ENCODE measurements around the gene OPA1. TPM values are rescaled to one million over a fixed set of nuclear protein-coding genes. Genes with fewer than 3 reads are reported as not detected.

Gene OPA1
- total RNA-seq, 4 donors from 2014 or later: 29.3 to 48.1 (median 44.6) TPM

GRCh38 chr3:193641440-193641775, 48.4 kb downstream of the OPA1 start:
- Histone ChIP-seq H3K4me1 (no peaks in the 10 kb centered on the region), H3K4me3 (no peak overlapping the region), H3K27me3 (no peaks in the 10 kb centered on the region), H3K27ac (no peak overlapping the region), H3K36me3 (peaks cover 0 to 100% (median 11%) of the 10 kb centered on the region in 3 donors), H3K9me3 (no peaks in the 10 kb centered on the region)
- 61 to 71% methylated on average over 3 of the region's 3 CpGs for WGBS, 2 donors
- DNase-seq: no peak
- TF ChIP-seq POLR2A (IDR thresholded peaks at IDR 0.05) (no peak), CTCF (IDR thresholded peaks at IDR 0.05) (no peak)
- intact Hi-C loops (cut with DNase I): no loop called here

GRCh38 chr3:193645806-193646205, 52.8 kb downstream of the OPA1 start:
- peaks cover 0 to 100% (median 21%) of the 10 kb centered on the region in 3 donors for H3K36me3 ChIP-seq
- intact Hi-C loops (cut with DNase I): no loop called here
- H3K9me3 ChIP-seq: no peaks in the 10 kb centered on the region
- TF ChIP-seq POLR2A (IDR thresholded peaks at IDR 0.05) (no peak), CTCF (IDR thresholded peaks at IDR 0.05) (no peak)
- H3K4me1 ChIP-seq: no peaks in the 10 kb centered on the region
- H3K27ac ChIP-seq: no peak overlapping the region
- WGBS, 2 donors: 78 to 92% methylated on average over 6 of the region's 6 CpGs
- H3K4me3 ChIP-seq: no peak overlapping the region
- DNase-seq: no peak
- H3K27me3 ChIP-seq: no peaks in the 10 kb centered on the region

GRCh38 chr3:193648542-193649076, 55.6 kb downstream of the OPA1 start:
- WGBS, 2 donors: 69 to 79% methylated on average over 2 of the region's 2 CpGs
- Histone ChIP-seq H3K9me3 (no peaks in the 10 kb centered on the region), H3K4me3 (no peak overlapping the region), H3K27me3 (no peaks in the 10 kb centered on the region), H3K36me3 (peaks cover 0 to 95% (median 25%) of the 10 kb centered on the region in 3 donors), H3K4me1 (no peaks in the 10 kb centered on the region), H3K27ac (no peak overlapping the region)
- intact Hi-C loops (cut with DNase I): no loop called here
- TF ChIP-seq CTCF (IDR thresholded peaks at IDR 0.05) (no peak), POLR2A (IDR thresholded peaks at IDR 0.05) (no peak)
- no peak for DNase-seq

- H3K9me3 ChIP-seq: no peaks in the 10 kb centered on the region
- H3K27me3 ChIP-seq: no peaks in the 10 kb centered on the region
- no peaks in the 10 kb centered on the region for H3K4me1 ChIP-seq
- TF ChIP-seq CTCF (IDR thresholded peaks at IDR 0.05) (no peak), POLR2A (IDR thresholded peaks at IDR 0.05) (no peak)
- no peak overlapping the region for H3K4me3 ChIP-seq
- intact Hi-C loops (cut with DNase I): no loop called here
- no peak overlapping the region for H3K27ac ChIP-seq
- DNase-seq: no peak
- 95 to 98% methylated on average over 2 of the region's 2 CpGs for WGBS, 2 donors
- H3K36me3 ChIP-seq: peaks cover 0 to 95% (median 24%) of the 10 kb centered on the region in 3 donors
These were observed 57.6 kb downstream of the OPA1 start for GRCh38 chr3:193650585-193650984.

- Histone ChIP-seq H3K4me3 (no peak overlapping the region), H3K36me3 (peaks cover 0 to 95% (median 23%) of the 10 kb centered on the region in 3 donors), H3K4me1 (no peaks in the 10 kb centered on the region), H3K27me3 (no peaks in the 10 kb centered on the region), H3K9me3 (no peaks in the 10 kb centered on the region), H3K27ac (no peak overlapping the region)
- 68 to 80% methylated on average over 4 of the region's 4 CpGs for WGBS, 2 donors
- no peak for TF ChIP-seq POLR2A (IDR thresholded peaks at IDR 0.05)
- no peak for TF ChIP-seq CTCF (IDR thresholded peaks at IDR 0.05)
- intact Hi-C loops (cut with DNase I): no loop called here
- DNase-seq: no peak
These were observed 62.9 kb downstream of the OPA1 start for GRCh38 chr3:193655831-193656433.

Data from esophagus squamous epithelium (tissue), 5 donors.